GM12801 (cell line): Measurements from ENCODE around the gene LTBP2.

Source experiments
- CTCF ChIP-seq: IDR thresholded peaks from one replicate; pipeline ENCODE4 v1.5.1; 2011; ENCODE audit warnings: control low read depth; ENCODE audit not compliant: insufficient read length; ENCODE audit errors: extremely low read depth

Gene LTBP2

GRCh38 chr14:74611650-74612349 is at the start of gene LTBP2:
Gene LTBP2 (minus strand): TSS chr14:74612237. CDS start chr14:74611944, 293 bp downstream.
- no peak for TF ChIP-seq CTCF

GRCh38 chr14:74660863-74661262 is 48.8 kb upstream of the LTBP2 start:
- TF ChIP-seq CTCF, result no peak

- TF ChIP-seq CTCF, result no peak
These were observed 48.1 kb upstream of the LTBP2 start for GRCh38 chr14:74660167-74660566.

GRCh38 chr14:74658535-74659131 is 46.6 kb upstream of the LTBP2 start:
- TF ChIP-seq CTCF, result no peak

GRCh38 chr14:74656964-74657363 is 44.9 kb upstream of the LTBP2 start:
- TF ChIP-seq CTCF, result no peak

GRCh38 chr14:74655599-74656395 is 43.8 kb upstream of the LTBP2 start:
- TF ChIP-seq CTCF, result no peak

- no peak for TF ChIP-seq CTCF
These were observed 42.9 kb upstream of the LTBP2 start for GRCh38 chr14:74654931-74655330.
